Measurements from ENCODE around the gene ERF.

ERF gene

DNA sequence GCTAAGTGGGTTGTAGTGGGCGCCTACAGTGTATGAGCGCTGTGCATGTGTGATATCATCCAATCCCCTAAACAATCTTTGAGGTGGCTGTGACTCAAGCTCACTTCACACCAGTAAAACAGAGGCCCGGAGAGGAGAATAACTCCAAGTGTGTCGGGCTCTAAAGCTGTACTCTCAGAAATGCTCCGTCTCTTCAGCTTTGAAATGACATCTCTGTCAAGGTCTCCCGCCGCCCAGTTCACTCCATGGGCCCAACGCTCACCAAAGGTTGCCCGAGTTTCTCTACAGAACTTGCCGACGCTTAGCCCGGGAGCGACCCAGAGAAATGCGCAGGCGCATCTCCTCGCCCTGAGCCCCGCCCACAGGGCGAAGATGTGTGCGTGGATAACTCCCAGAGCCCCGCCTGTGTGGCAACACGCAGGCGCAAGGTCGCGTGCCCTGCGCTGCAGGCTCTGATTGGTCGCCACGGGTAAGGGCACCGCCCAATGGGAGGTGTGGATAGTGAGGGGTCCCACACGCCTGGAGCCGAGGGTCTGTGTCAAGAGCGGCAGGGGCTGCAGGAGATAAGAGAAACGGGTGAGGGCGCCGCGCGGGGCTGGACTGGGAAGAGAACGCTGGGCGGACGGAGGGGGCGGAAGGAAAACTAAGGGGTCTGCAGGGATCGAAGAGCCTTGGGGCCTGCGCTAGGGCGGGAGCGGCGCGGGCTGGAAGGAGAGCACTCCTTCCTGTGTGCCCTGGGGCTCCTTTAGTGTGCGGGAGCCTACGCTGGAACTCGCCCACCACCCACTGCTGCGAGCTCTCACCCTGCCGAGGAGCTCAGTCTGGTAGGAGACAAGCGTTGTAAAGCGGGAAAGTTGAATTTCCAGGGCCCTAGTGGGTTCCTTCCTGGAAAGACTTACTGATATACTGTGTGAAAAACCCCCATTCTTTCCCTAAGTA, 34.8 kb downstream of the ERF start, which contains the start of gene ZNF526:
TSS of gene ZNF526 (plus strand) at position 501 of the 939 bp plus-strand sequence. CDS start 4,092 bp downstream, outside the sequence.
- TF ChIP-seq FOXP2 (optimal IDR thresholded peaks at IDR 0.05; ENCODE audit: borderline replicate concordance, extremely low read depth, extremely low read length, insufficient read depth): no peak
- TF ChIP-seq POLR2AphosphoS5 (IDR thresholded peaks at IDR 0.05; ENCODE audit: low read depth, low read length): peak; percentile 99
- peak; percentile 92 for TF ChIP-seq TAF1 (IDR thresholded peaks at IDR 0.05; ENCODE audit: borderline replicate concordance, insufficient read depth, low read length)
- TF ChIP-seq, protein P1, sequence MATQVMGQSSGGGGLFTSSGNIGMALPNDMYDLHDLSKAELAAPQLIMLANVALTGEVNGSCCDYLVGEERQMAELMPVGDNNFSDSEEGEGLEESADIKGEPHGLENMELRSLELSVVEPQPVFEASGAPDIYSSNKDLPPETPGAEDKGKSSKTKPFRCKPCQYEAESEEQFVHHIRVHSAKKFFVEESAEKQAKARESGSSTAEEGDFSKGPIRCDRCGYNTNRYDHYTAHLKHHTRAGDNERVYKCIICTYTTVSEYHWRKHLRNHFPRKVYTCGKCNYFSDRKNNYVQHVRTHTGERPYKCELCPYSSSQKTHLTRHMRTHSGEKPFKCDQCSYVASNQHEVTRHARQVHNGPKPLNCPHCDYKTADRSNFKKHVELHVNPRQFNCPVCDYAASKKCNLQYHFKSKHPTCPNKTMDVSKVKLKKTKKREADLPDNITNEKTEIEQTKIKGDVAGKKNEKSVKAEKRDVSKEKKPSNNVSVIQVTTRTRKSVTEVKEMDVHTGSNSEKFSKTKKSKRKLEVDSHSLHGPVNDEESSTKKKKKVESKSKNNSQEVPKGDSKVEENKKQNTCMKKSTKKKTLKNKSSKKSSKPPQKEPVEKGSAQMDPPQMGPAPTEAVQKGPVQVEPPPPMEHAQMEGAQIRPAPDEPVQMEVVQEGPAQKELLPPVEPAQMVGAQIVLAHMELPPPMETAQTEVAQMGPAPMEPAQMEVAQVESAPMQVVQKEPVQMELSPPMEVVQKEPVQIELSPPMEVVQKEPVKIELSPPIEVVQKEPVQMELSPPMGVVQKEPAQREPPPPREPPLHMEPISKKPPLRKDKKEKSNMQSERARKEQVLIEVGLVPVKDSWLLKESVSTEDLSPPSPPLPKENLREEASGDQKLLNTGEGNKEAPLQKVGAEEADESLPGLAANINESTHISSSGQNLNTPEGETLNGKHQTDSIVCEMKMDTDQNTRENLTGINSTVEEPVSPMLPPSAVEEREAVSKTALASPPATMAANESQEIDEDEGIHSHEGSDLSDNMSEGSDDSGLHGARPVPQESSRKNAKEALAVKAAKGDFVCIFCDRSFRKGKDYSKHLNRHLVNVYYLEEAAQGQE (IDR thresholded peaks at IDR 0.05; ENCODE audit: insufficient read depth in 1 of 2, low read depth in 2 of 2, low read length in 2 of 2): peak in 1 of 2 experiments; percentile 60; a peak in 1 of 4 replicates
- TF ChIP-seq SIN3A (IDR thresholded peaks at IDR 0.05; ENCODE audit: borderline replicate concordance, insufficient read depth, low read length): peak; percentile 85

DNA sequence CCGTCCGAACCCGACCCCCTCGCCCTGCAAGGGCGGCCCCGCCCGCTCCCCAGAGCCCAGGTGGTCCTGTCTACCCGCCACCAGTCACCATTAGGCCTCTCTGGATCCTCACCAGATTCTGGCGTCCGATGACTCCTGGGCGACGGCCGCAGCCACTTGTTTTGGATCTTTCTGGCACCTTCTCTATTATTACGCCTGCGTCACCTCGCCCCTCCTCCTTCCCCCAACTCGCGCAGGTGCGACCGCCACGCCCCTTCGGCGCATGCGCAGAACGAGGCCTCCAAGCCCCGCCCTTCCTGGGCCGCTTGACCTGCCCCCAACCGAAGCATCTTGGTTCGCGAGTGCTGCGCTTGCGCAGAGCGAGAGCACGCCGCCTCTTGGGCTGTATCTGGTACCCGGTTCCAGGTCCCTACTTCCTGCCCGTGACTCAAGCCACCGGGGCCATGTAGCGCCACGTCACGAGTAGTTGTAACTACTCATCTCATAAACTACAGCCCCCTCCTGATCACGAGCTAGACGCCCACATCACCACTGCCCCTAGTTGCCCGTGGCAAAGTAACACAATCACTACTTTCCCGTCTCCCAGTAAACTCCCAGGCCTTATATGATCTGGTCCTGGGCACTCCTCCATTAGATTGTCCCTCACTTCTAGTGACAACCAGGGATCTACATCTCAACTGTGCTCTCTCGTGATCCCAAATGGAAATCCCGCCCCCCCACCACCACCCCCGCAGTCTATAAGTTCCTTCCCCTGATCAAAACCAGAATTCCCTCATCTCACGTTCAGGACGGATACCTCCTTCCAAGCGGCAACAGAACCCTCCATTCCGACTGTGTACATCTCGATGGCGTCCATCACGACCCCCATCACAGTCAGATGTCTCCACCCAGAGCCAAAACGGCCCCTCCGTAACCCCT, 37.1 kb downstream of the ERF start, which contains the start of gene DEDD2:
TSS of gene DEDD2 (minus strand) at position 158 of the 918 bp plus-strand sequence. CDS start 670 bp downstream, outside the sequence.
- TF ChIP-seq FOXP2 (optimal IDR thresholded peaks at IDR 0.05; ENCODE audit: borderline replicate concordance, extremely low read depth, extremely low read length, insufficient read depth): no peak
- peak; percentile 45; the same call in 1 of the 2 replicates for TF ChIP-seq SIN3A (IDR thresholded peaks at IDR 0.05; ENCODE audit: borderline replicate concordance, insufficient read depth, low read length)
- peak; percentile 40; the same call in 1 of the 2 replicates for TF ChIP-seq TAF1 (IDR thresholded peaks at IDR 0.05; ENCODE audit: borderline replicate concordance, insufficient read depth, low read length)
- TF ChIP-seq, protein P1 (IDR thresholded peaks at IDR 0.05; ENCODE audit: insufficient read depth in 1 of 2, low read depth in 2 of 2, low read length in 2 of 2): peak in 1 of 2 experiments; percentile 58; a peak in 1 of 4 replicates
- TF ChIP-seq POLR2AphosphoS5 (IDR thresholded peaks at IDR 0.05; ENCODE audit: low read depth, low read length): peak; percentile 81; the same call in 1 of the 2 replicates

DNA sequence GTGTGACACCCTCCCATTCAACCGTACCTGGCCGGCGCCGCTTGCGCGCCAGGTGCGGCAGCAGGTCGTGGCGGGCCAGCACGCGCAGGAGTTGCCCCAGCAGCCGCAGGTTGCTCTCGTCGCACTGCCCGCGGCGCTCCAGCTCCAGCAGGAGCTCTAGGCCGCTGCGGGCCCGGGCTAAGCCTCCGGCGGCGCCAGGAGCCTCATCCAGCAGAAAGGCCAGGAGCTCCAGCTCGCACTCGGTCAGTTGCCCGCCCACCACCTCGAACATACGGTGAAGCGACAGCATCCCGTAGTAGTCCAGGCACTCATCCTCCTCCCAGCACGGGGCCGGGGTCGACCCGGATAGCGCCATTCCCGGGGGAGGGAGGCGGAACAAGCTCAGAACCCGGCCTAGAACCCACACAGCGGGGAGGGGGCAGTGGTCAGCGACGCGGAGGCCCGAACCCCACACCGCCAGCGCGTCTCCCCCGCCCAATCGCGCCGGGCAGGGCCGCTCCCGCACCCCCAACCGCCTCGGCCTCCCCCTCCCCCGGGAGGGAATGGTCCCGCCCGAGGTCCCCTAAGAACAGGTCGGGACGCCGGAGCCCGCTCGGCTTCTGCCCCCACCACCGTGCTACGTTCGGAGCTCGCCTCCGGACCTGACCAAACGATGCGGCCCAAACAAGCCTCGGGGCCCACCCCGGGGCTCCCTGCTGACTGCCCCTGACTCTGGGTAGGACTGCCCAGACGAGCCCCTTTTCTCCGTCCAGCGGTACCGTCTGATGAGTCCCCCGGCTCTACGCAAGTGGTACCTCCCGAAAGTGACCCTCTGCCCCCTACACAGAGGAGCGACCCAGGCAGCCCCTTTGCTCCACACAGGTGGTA, 38.0 kb downstream of the ERF start:
- TF ChIP-seq, protein P1 (IDR thresholded peaks at IDR 0.05; ENCODE audit: insufficient read depth in 1 of 2, low read depth in 2 of 2, low read length in 2 of 2): 0 out of 4 replicates have a peak, but pooled peaks of 1 of the 2 experiments have one; percentile 14
- no peak for TF ChIP-seq TAF1 (IDR thresholded peaks at IDR 0.05; ENCODE audit: borderline replicate concordance, insufficient read depth, low read length)
- TF ChIP-seq FOXP2 (optimal IDR thresholded peaks at IDR 0.05; ENCODE audit: borderline replicate concordance, extremely low read depth, extremely low read length, insufficient read depth): no peak
- 0 out of 2 replicates have a peak, but pooled peaks have one; percentile 67 for TF ChIP-seq SIN3A (IDR thresholded peaks at IDR 0.05; ENCODE audit: borderline replicate concordance, insufficient read depth, low read length)

Measured in PFSK-1 (cell line).